Tibial artery (tissue), 4 donors: ENCODE data around the gene SHISA7.

Experiments
- DNase-seq, 2 donors: peaks; one replicate each; pipeline ENCODE4 v3.0.0-alpha.2; 2019
- H3K27ac ChIP-seq, 2 donors: fragments of 200-600 bp; sonication (generic) in 1 of 2; 1 replicate in 1 of 2; 2 replicates in 1 of 2; pipeline ENCODE4 v1.5.1; 2018 to 2019; ENCODE audit warnings: mild to moderate bottlenecking in 1 of 2
- H3K27me3 ChIP-seq, 2 donors: fragments of 200-600 bp; sonication (generic) in 1 of 2; one replicate each; pipeline versions ENCODE4 v1.5.1 to v1.6.0; 2016 to 2019
- H3K36me3 ChIP-seq, 3 donors: fragments of 200-600 bp; sonication (generic) in 2 of 3; one replicate each; pipeline ENCODE4 v1.5.1; 2016 to 2019; ENCODE audit warnings: mild to moderate bottlenecking in 2 of 3
- H3K4me1 ChIP-seq, 4 donors: fragments of 200-600 bp; sonication (generic) in 2 of 4; 1 replicate in 3 of 4; 2 replicates in 1 of 4; pipeline ENCODE4 v1.5.1; 2016 to 2019
- H3K4me3 ChIP-seq, 2 donors: fragments of 200-600 bp; sonication (generic) in 1 of 2; 1 replicate in 1 of 2; 2 replicates in 1 of 2; pipeline ENCODE4 v1.5.1; 2018 to 2019; ENCODE audit warnings: mild to moderate bottlenecking in 2 of 2
- H3K9me3 ChIP-seq, 3 donors: fragments of 200-600 bp; sonication (generic) in 1 of 3; one replicate each; pipeline ENCODE4 v1.5.1; 2016 to 2019
- intact Hi-C: fragments of 100-400 bp; cut with DNase I; formaldehyde crosslinking; loops from one replicate; pipeline ENCODE4 v1.15.0; 2023; ENCODE audit warnings: low total_unique reads
- TF ChIP-seq, protein P1 (sequence below), 2 experiments: fragments of 200-600 bp in 1 of 2; fragments of 450-650 bp in 1 of 2; IDR thresholded peaks; one replicate each; pipeline ENCODE4 v1.5.1; 2017 to 2019; ENCODE audit warnings: antibody characterized with exemption in 2 of 2, mild to moderate bottlenecking in 1 of 2, moderate library complexity in 1 of 2

SHISA7 gene

DNA sequence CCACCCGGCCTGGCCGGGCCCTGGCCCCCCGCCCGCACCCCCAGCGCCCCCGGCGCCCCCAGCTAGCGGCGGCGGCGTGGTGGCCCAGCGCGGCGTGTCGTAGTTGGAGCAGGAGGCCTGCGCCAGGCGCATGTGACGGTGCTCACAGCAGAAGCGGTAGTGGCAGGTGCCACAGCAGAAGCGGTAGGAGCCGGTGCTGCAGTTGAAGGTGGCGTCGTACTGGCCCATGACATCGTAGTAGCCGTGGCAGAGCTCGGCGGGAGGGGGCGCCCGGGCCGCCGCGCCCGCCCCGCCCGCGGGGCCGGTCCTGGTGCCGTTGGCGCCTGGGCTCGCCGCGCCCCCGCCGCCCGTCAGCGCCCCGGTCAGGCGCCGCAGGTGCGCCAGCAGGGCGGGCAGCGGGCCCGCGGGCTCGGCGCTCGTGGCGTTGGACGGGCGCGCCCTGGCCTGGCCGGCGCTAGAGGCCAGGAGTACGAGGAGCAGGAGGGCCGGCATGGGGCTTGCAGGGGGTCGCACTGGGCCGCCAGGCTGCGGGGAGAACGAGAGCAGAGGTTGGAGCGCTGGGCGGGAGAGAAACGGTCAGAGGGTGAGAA, 633 bp downstream of the SHISA7 start:
- Histone ChIP-seq H3K9me3 (no peaks in the 10 kb centered on the region), H3K27ac (no peak overlapping the region), H3K4me1 (peaks cover 0 to 22% (median 9%) of the 10 kb centered on the region in 4 donors), H3K4me3 (no peak overlapping the region), H3K36me3 (no peaks in the 10 kb centered on the region), H3K27me3 (peaks cover 0 to 93% of the 10 kb centered on the region in 2 donors)
- DNase-seq, result no peak
- TF ChIP-seq, protein P1, sequence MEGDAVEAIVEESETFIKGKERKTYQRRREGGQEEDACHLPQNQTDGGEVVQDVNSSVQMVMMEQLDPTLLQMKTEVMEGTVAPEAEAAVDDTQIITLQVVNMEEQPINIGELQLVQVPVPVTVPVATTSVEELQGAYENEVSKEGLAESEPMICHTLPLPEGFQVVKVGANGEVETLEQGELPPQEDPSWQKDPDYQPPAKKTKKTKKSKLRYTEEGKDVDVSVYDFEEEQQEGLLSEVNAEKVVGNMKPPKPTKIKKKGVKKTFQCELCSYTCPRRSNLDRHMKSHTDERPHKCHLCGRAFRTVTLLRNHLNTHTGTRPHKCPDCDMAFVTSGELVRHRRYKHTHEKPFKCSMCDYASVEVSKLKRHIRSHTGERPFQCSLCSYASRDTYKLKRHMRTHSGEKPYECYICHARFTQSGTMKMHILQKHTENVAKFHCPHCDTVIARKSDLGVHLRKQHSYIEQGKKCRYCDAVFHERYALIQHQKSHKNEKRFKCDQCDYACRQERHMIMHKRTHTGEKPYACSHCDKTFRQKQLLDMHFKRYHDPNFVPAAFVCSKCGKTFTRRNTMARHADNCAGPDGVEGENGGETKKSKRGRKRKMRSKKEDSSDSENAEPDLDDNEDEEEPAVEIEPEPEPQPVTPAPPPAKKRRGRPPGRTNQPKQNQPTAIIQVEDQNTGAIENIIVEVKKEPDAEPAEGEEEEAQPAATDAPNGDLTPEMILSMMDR (IDR thresholded peaks at IDR 0.05), result no peak
- intact Hi-C loops, result no loop called here

GRCh38 chr19:55441692-55442321, 1.3 kb downstream of the SHISA7 start:
- intact Hi-C loops, result no loop called here
- H3K4me3 ChIP-seq, result no peak overlapping the region
- TF ChIP-seq, protein P1 (IDR thresholded peaks at IDR 0.05), result no peak
- no peaks in the 10 kb centered on the region for H3K36me3 ChIP-seq
- DNase-seq, result no peak
- peaks cover 0 to 92% of the 10 kb centered on the region in 2 donors for H3K27me3 ChIP-seq
- H3K4me1 ChIP-seq, result peaks cover 0 to 22% (median 9%) of the 10 kb centered on the region in 4 donors
- no peak overlapping the region for H3K27ac ChIP-seq
- H3K9me3 ChIP-seq, result no peaks in the 10 kb centered on the region

- TF ChIP-seq, protein P1 (IDR thresholded peaks at IDR 0.05), result no peak
- Histone ChIP-seq H3K9me3 (no peaks in the 10 kb centered on the region), H3K4me1 (peaks cover 0 to 22% (median 9%) of the 10 kb centered on the region in 4 donors), H3K27me3 (peaks cover 0 to 93% of the 10 kb centered on the region in 2 donors), H3K4me3 (no peak overlapping the region), H3K27ac (no peak overlapping the region), H3K36me3 (no peaks in the 10 kb centered on the region)
- DNase-seq, result no peak
- intact Hi-C loops, result no loop called here
These were observed 1.8 kb downstream of the SHISA7 start for GRCh38 chr19:55441319-55441691.

GRCh38 chr19:55440411-55441105, 2.5 kb downstream of the SHISA7 start:
- no peak for DNase-seq
- H3K27ac ChIP-seq, result no peak overlapping the region
- H3K9me3 ChIP-seq, result no peaks in the 10 kb centered on the region
- peaks cover 0 to 93% of the 10 kb centered on the region in 2 donors for H3K27me3 ChIP-seq
- peaks cover 0 to 22% (median 9%) of the 10 kb centered on the region in 4 donors for H3K4me1 ChIP-seq
- no peak overlapping the region for H3K4me3 ChIP-seq
- intact Hi-C loops, result no loop called here
- TF ChIP-seq, protein P1 (IDR thresholded peaks at IDR 0.05), result no peak
- H3K36me3 ChIP-seq, result no peaks in the 10 kb centered on the region

DNA sequence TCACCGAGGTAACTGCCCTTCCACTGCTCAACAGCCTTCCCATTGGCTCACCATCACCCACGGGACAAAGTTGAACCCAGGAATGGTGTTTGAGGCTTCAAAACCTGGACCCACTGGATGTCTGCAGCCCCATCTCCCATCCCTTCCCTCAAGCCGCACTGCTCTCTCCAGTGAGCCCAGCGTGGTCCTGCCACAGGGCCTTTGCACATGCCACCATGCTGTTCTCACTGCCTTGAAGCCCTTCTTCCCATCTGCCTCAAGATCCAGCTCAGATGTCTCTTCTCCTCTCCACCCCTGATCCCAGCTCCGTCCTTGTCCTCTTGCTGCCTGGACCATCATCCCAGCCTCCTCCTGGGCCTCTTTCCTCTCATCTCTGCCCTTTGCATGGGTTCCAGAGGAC, 4.0 kb downstream of the SHISA7 start:
- no peak overlapping the region for H3K4me3 ChIP-seq
- no peaks in the 10 kb centered on the region for H3K9me3 ChIP-seq
- H3K27me3 ChIP-seq, result peaks cover 0 to 78% of the 10 kb centered on the region in 2 donors
- no peak for DNase-seq
- peaks cover 0 to 22% (median 9%) of the 10 kb centered on the region in 4 donors for H3K4me1 ChIP-seq
- no peaks in the 10 kb centered on the region for H3K36me3 ChIP-seq
- H3K27ac ChIP-seq, result no peak overlapping the region
- TF ChIP-seq, protein P1 (IDR thresholded peaks at IDR 0.05), result no peak
- intact Hi-C loops, result no loop called here
